ENCODE results near the gene CELF1.

GRCh38 chr11:47451990-47452389 lies 100.9 kb downstream of the CELF1 start:
- no peak for TF ChIP-seq CTCF (IDR thresholded peaks at IDR 0.05)
- no peak for TF ChIP-seq EZH2 (IDR thresholded peaks at IDR 0.05; ENCODE audit: borderline replicate concordance, insufficient read depth, low read depth, low read length, poor library complexity, severe bottlenecking)
